HG03039 (cell line): Measurements from ENCODE around the gene FOXL2.

Experiments used
- ATAC-seq: cut with Tn5 transposase; IDR thresholded peaks from one replicate; pipeline ENCODE4 v1.9.1; 2021; ENCODE audit warnings: mild to moderate bottlenecking, moderate library complexity; ENCODE audit not compliant: unreplicated experiment

Gene FOXL2

GRCh38 chr3:138945709-138946662, 951 bp downstream of the FOXL2 start:
- no peak for ATAC-seq

- ATAC-seq, result no peak
These were observed 1.8 kb downstream of the FOXL2 start for GRCh38 chr3:138944929-138945708.

GRCh38 chr3:138944654-138944928, 2.3 kb downstream of the FOXL2 start:
- no peak for ATAC-seq

- no peak for ATAC-seq
These were observed 2.9 kb downstream of the FOXL2 start for GRCh38 chr3:138943724-138944653.

- no peak for ATAC-seq
These were observed 3.9 kb downstream of the FOXL2 start for GRCh38 chr3:138942861-138943623.

GRCh38 chr3:138942271-138942670, 4.7 kb downstream of the FOXL2 start:
- ATAC-seq, result no peak

GRCh38 chr3:138941259-138941885, 5.6 kb downstream of the FOXL2 start:
- no peak for ATAC-seq

- ATAC-seq, result no peak
These were observed 6.5 kb downstream of the FOXL2 start for GRCh38 chr3:138940446-138940845.

GRCh38 chr3:138939561-138940241, 7.2 kb downstream of the FOXL2 start:
- ATAC-seq, result no peak

GRCh38 chr3:138938877-138939560, 7.9 kb downstream of the FOXL2 start:
- no peak for ATAC-seq

- ATAC-seq, result no peak
These were observed 8.7 kb downstream of the FOXL2 start for GRCh38 chr3:138938056-138938876.

- no peak for ATAC-seq
These were observed 9.3 kb downstream of the FOXL2 start for GRCh38 chr3:138937690-138938055.

GRCh38 chr3:138936741-138937689, 9.9 kb downstream of the FOXL2 start:
- no peak for ATAC-seq

- no peak for ATAC-seq
These were observed 10.8 kb downstream of the FOXL2 start for GRCh38 chr3:138935863-138936740.

- ATAC-seq, result no peak
These were observed 11.5 kb downstream of the FOXL2 start for GRCh38 chr3:138935505-138935862.
